HepG2 (cell line): ENCODE results near the gene EMILIN1. TPM values are rescaled to one million over a fixed set of nuclear protein-coding genes. Genes with fewer than 3 reads are reported as not detected.

Experiments used
- ATF7 ChIP-seq, 2 experiments: fragments of 450-650 bp in 1 of 2; sonication (generic) in 1 of 2; formaldehyde crosslinking in 1 of 2; IDR thresholded peaks; 2 replicates each; pipeline versions ENCODE4 v1.4.0 to v1.6.1; 2016 to 2020; ENCODE audit warnings: antibody characterized with exemption in 1 of 2, mild to moderate bottlenecking in 1 of 2, missing genetic modification reagents in 1 of 2
- HHEX ChIP-seq: IDR thresholded peaks from 2 replicates; pipeline ENCODE4 v1.6.1; 2016; ENCODE audit warnings: control low read depth
- HOXA7 ChIP-seq: sonication (generic); formaldehyde crosslinking; IDR thresholded peaks from 2 replicates; pipeline ENCODE4 v1.8.1; 2022; ENCODE audit warnings: mild to moderate bottlenecking, missing genetic modification reagents, moderate library complexity
- KLF6 ChIP-seq: IDR thresholded peaks from 2 replicates; pipeline ENCODE4 v1.8.0; 2016; ENCODE audit warnings: missing biosample characterization, missing genetic modification reagents
- NCOA2 ChIP-seq: sonication (generic); formaldehyde crosslinking; IDR thresholded peaks from 2 replicates; pipeline ENCODE4 v1.8.0; 2022; ENCODE audit warnings: inconsistent platforms
- REL ChIP-seq: sonication (generic); formaldehyde crosslinking; conservative IDR thresholded peaks from 2 replicates; pipeline ENCODE4 v1.8.0; 2022; ENCODE audit warnings: mild to moderate bottlenecking, missing genetic modification reagents, moderate library complexity
- SP2 ChIP-seq: sonication (generic); formaldehyde crosslinking; IDR thresholded peaks from 2 replicates; pipeline ENCODE4 v1.5.1; 2020; ENCODE audit warnings: mild to moderate bottlenecking, missing genetic modification reagents
- ZBTB1 ChIP-seq: sonication (generic); formaldehyde crosslinking; IDR thresholded peaks from 2 replicates; pipeline ENCODE4 v1.4.0; 2020; ENCODE audit warnings: missing genetic modification reagents, borderline replicate concordance
- ZNF10 ChIP-seq: sonication (generic); formaldehyde crosslinking; IDR thresholded peaks from 2 replicates; pipeline ENCODE4 v1.4.0; 2020; ENCODE audit warnings: mild to moderate bottlenecking, low read depth, missing genetic modification reagents, borderline replicate concordance
- ZNF33A ChIP-seq: sonication (generic); formaldehyde crosslinking; IDR thresholded peaks from 2 replicates; pipeline ENCODE4 v1.5.1; 2020; ENCODE audit warnings: missing genetic modification reagents, mild to moderate bottlenecking, moderate library complexity, borderline replicate concordance
- ZNF570 ChIP-seq: sonication (generic); formaldehyde crosslinking; IDR thresholded peaks from 2 replicates; pipeline ENCODE4 v1.4.0; 2020; ENCODE audit warnings: mild to moderate bottlenecking, missing genetic modification reagents, borderline replicate concordance
- ZNF644 ChIP-seq: IDR thresholded peaks from 2 replicates; pipeline ENCODE4 v1.6.1; 2016; ENCODE audit warnings: low read depth
- ZNF75D ChIP-seq: sonication (generic); formaldehyde crosslinking; IDR thresholded peaks from 2 replicates; pipeline ENCODE4 v1.8.1; 2023; ENCODE audit warnings: missing genetic modification reagents, mild to moderate bottlenecking, borderline replicate concordance
- polyA plus RNA-seq, 8 experiments: library from polyadenylated mRNA; depleted of rRNA in 3 of 8; stranded (reverse) in 7 of 8; unstranded in 1 of 8; fragments of >200 nt; fragmentation: Illumina TruSeq in 4 of 8; extraction: Trizol in 4 of 8; gene quantifications; 2 replicates each; pipeline versions ENCODE4 v1.2.1 to v1.2.3, GENCODE V29; 2011 to 2016; ENCODE audit warnings: low read depth in 4 of 8, missing spikeins in 1 of 8, mixed read lengths in 1 of 8; ENCODE audit not compliant: insufficient read depth in 1 of 8
- total RNA-seq, 5 experiments: library from RNA; depleted of rRNA; stranded (reverse); fragments of >200 nt; fragmentation: Illumina TruSeq; extraction: Trizol; gene quantifications; 2 replicates each; pipeline ENCODE4 v1.2.3, GENCODE V29; 2016; ENCODE audit warnings: low read depth in 1 of 5
- TF ChIP-seq, protein P1 (sequence below): sonication (generic); formaldehyde crosslinking; IDR thresholded peaks from 2 replicates; pipeline ENCODE4 v1.9.0; 2021; ENCODE audit warnings: missing genetic modification reagents, borderline replicate concordance
- TF ChIP-seq, protein P2 (sequence below): IDR thresholded peaks from 2 replicates; pipeline ENCODE4 v1.6.1; 2012; ENCODE audit warnings: inconsistent platforms
- TF ChIP-seq, protein P3 (sequence below): fragments of 450-650 bp; IDR thresholded peaks from 2 replicates; pipeline ENCODE4 v1.6.1; 2017
- TF ChIP-seq, protein P4 (sequence below): sonication (generic); formaldehyde crosslinking; IDR thresholded peaks from 2 replicates; pipeline ENCODE4 v1.8.1; 2022; ENCODE audit warnings: mild to moderate bottlenecking, missing genetic modification reagents
- TF ChIP-seq, protein P5 (sequence below): sonication (generic); formaldehyde crosslinking; IDR thresholded peaks from 2 replicates; pipeline ENCODE4 v1.4.0; 2020; ENCODE audit warnings: missing genetic modification reagents, mild to moderate bottlenecking, borderline replicate concordance
- TF ChIP-seq, protein P6 (sequence below): sonication (generic); formaldehyde crosslinking; IDR thresholded peaks from 2 replicates; pipeline ENCODE4 v1.4.0; 2020; ENCODE audit warnings: missing genetic modification reagents

Gene EMILIN1
- total and polyA plus RNA-seq, 2 of the 13 experiments (the other 11 are each of a cell fraction or from before 2014, with no cell fraction given) = 8.1 to 9.7 TPM

DNA sequence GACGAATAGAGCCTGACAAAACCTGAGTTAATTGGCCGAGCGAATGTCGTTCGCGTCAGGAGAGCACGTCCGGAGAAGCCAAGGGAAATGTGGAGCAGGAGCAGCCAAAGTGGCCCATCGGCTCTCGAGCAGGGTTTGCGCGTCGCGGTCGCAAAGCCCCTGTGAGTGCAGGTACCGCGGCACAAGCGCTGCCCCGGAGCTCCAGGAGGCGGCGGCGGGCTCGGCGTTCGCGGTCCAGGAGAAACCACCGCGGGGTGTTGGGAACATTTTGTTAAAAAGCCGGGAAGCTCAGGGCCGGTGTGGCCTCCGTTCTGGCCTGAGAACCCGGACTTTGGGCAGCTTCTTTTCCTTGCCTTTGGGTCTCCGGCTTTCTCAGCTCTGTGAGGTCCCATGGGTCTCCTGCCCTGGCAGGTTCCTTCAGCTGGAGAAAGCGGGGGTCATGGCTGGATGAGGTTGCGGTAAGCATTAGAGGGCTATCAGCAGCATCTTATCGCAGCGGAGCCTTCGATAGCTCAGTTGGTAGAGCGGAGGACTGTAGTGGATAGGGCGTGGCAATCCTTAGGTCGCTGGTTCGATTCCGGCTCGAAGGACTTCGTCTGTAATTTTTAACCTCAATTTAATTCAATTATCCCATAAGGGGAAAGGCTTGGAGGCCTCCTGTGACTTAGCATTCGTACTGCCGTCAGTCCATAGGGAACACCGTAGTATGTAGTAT, 28.0 kb upstream of the EMILIN1 start (continued):
- TF ChIP-seq, protein P1, sequence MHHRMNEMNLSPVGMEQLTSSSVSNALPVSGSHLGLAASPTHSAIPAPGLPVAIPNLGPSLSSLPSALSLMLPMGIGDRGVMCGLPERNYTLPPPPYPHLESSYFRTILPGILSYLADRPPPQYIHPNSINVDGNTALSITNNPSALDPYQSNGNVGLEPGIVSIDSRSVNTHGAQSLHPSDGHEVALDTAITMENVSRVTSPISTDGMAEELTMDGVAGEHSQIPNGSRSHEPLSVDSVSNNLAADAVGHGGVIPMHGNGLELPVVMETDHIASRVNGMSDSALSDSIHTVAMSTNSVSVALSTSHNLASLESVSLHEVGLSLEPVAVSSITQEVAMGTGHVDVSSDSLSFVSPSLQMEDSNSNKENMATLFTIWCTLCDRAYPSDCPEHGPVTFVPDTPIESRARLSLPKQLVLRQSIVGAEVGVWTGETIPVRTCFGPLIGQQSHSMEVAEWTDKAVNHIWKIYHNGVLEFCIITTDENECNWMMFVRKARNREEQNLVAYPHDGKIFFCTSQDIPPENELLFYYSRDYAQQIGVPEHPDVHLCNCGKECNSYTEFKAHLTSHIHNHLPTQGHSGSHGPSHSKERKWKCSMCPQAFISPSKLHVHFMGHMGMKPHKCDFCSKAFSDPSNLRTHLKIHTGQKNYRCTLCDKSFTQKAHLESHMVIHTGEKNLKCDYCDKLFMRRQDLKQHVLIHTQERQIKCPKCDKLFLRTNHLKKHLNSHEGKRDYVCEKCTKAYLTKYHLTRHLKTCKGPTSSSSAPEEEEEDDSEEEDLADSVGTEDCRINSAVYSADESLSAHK (CRISPR knock-in tag) = 0 out of 2 replicates have a peak, but pooled peaks have one; percentile 27
- TF ChIP-seq, protein P2, sequence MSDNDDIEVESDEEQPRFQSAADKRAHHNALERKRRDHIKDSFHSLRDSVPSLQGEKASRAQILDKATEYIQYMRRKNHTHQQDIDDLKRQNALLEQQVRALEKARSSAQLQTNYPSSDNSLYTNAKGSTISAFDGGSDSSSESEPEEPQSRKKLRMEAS = peak; percentile 74
- TF ChIP-seq ZNF33A = peak; percentile 66; the same call in 1 of the 2 replicates
- no peak for TF ChIP-seq ATF7 (IDR thresholded peaks at IDR 0.05)
- no peak; the same call in 1 of the 2 replicates for TF ChIP-seq ATF7 (CRISPR knock-in tag; IDR thresholded peaks at IDR 0.05)
- TF ChIP-seq NCOA2 (CRISPR knock-in tag) = no peak
- TF ChIP-seq, protein P3, sequence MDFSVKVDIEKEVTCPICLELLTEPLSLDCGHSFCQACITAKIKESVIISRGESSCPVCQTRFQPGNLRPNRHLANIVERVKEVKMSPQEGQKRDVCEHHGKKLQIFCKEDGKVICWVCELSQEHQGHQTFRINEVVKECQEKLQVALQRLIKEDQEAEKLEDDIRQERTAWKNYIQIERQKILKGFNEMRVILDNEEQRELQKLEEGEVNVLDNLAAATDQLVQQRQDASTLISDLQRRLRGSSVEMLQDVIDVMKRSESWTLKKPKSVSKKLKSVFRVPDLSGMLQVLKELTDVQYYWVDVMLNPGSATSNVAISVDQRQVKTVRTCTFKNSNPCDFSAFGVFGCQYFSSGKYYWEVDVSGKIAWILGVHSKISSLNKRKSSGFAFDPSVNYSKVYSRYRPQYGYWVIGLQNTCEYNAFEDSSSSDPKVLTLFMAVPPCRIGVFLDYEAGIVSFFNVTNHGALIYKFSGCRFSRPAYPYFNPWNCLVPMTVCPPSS = no peak
- 0 out of 2 replicates have a peak, but pooled peaks have one; percentile 25 for TF ChIP-seq ZNF644 (CRISPR knock-in tag)
- TF ChIP-seq, protein P4, sequence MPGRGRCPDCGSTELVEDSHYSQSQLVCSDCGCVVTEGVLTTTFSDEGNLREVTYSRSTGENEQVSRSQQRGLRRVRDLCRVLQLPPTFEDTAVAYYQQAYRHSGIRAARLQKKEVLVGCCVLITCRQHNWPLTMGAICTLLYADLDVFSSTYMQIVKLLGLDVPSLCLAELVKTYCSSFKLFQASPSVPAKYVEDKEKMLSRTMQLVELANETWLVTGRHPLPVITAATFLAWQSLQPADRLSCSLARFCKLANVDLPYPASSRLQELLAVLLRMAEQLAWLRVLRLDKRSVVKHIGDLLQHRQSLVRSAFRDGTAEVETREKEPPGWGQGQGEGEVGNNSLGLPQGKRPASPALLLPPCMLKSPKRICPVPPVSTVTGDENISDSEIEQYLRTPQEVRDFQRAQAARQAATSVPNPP = no peak
- no peak for TF ChIP-seq ZNF570
- TF ChIP-seq HOXA7 (CRISPR knock-in tag) = 0 out of 2 replicates have a peak, but pooled peaks have one; percentile 33
- no peak for TF ChIP-seq ZBTB1 (CRISPR knock-in tag)
- TF ChIP-seq HHEX (CRISPR knock-in tag) = peak; percentile 63; the same call in 1 of the 2 replicates
- no peak for TF ChIP-seq ZNF10
- no peak for TF ChIP-seq SP2 (CRISPR knock-in tag)
- no peak; the same call in 1 of the 2 replicates for TF ChIP-seq REL
- TF ChIP-seq, protein P5, sequence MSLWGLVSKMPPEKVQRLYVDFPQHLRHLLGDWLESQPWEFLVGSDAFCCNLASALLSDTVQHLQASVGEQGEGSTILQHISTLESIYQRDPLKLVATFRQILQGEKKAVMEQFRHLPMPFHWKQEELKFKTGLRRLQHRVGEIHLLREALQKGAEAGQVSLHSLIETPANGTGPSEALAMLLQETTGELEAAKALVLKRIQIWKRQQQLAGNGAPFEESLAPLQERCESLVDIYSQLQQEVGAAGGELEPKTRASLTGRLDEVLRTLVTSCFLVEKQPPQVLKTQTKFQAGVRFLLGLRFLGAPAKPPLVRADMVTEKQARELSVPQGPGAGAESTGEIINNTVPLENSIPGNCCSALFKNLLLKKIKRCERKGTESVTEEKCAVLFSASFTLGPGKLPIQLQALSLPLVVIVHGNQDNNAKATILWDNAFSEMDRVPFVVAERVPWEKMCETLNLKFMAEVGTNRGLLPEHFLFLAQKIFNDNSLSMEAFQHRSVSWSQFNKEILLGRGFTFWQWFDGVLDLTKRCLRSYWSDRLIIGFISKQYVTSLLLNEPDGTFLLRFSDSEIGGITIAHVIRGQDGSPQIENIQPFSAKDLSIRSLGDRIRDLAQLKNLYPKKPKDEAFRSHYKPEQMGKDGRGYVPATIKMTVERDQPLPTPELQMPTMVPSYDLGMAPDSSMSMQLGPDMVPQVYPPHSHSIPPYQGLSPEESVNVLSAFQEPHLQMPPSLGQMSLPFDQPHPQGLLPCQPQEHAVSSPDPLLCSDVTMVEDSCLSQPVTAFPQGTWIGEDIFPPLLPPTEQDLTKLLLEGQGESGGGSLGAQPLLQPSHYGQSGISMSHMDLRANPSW = no peak
- peak; percentile 82; the same call in 1 of the 2 replicates for TF ChIP-seq KLF6 (CRISPR knock-in tag)
- TF ChIP-seq, protein P6, sequence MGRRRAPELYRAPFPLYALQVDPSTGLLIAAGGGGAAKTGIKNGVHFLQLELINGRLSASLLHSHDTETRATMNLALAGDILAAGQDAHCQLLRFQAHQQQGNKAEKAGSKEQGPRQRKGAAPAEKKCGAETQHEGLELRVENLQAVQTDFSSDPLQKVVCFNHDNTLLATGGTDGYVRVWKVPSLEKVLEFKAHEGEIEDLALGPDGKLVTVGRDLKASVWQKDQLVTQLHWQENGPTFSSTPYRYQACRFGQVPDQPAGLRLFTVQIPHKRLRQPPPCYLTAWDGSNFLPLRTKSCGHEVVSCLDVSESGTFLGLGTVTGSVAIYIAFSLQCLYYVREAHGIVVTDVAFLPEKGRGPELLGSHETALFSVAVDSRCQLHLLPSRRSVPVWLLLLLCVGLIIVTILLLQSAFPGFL = no peak
- peak; percentile 95 for TF ChIP-seq ZNF75D (CRISPR knock-in tag)
